Chondrocyte (in vitro differentiated cells): ENCODE data around the gene NF1. TPM values are rescaled to one million over a fixed set of nuclear protein-coding genes. Genes with fewer than 3 reads are reported as not detected.

Source experiments
- DNase-seq: peaks from one replicate; pipeline ENCODE4 v3.0.0; 2021; ENCODE audit warnings: mixed read lengths, low spot score
- H3K27ac Mint-ChIP-seq: one replicate; pipeline ENCODE4 v1.8.0; 2021; ENCODE audit warnings: mild to moderate bottlenecking, moderate library complexity, mixed read lengths; ENCODE audit not compliant: unreplicated experiment
- H3K27me3 Mint-ChIP-seq: 2 replicates; pipeline ENCODE4 v1.8.0; 2021; ENCODE audit warnings: low read depth, mixed read lengths
- H3K36me3 Mint-ChIP-seq: 2 replicates; pipeline ENCODE4 v1.8.0; 2021; ENCODE audit warnings: low read depth, mixed read lengths
- H3K4me1 Mint-ChIP-seq: 2 replicates; pipeline ENCODE4 v1.8.0; 2021; ENCODE audit warnings: low read depth, mild to moderate bottlenecking, mixed read lengths
- H3K4me3 Mint-ChIP-seq: one replicate; pipeline ENCODE4 v1.8.0; 2021; ENCODE audit warnings: mild to moderate bottlenecking, moderate library complexity, mixed read lengths; ENCODE audit not compliant: unreplicated experiment
- H3K9me3 Mint-ChIP-seq: 2 replicates; pipeline ENCODE4 v1.8.0; 2021; ENCODE audit warnings: low read depth, mixed read lengths
- CTCF ChIP-seq: fragments of 200-600 bp; sonication (generic); IDR thresholded peaks from 2 replicates; pipeline ENCODE4 v1.5.0; 2021; ENCODE audit warnings: antibody characterized with exemption, mild to moderate bottlenecking, moderate library complexity
- total RNA-seq: library from RNA; stranded (reverse); gene quantifications from 3 replicates; pipeline ENCODE4 v1.2.1, GENCODE V29; 2021

The NF1 gene
- total RNA-seq, 1 donor from 2014 or later: 48.2 TPM

DNA sequence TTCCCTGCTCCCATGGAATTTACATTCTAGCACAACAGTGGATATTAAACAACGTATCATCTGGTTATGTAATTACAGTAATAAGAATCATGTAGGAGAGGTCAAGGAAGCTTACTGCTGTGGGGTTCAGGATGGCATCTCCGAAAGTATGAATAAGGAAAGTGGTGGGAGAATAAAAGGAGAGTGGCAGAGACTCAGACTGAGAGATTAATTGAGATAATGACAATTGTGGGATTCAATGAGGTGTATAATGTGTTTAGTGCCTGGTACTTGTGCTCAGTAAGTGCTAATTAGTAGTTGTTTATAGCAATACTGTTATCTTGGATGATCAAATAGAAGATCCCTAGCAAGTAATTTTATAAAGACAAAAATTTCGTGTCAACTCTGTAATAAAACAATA is 45.3 kb downstream of the NF1 start:
- Mint-ChIP-seq H3K4me3 (no peak overlapping the region), H3K27ac (no peak overlapping the region), H3K4me1 (peaks cover 7% of the 10 kb centered on the region), H3K9me3 (no peaks in the 10 kb centered on the region), H3K36me3 (peaks cover 9% of the 10 kb centered on the region), H3K27me3 (no peaks in the 10 kb centered on the region)
- DNase-seq: no peak
- TF ChIP-seq CTCF: no peak

- Mint-ChIP-seq H3K27ac (no peak overlapping the region), H3K4me1 (peaks cover 20% of the 10 kb centered on the region), H3K4me3 (no peak overlapping the region), H3K36me3 (peaks cover 6% of the 10 kb centered on the region), H3K27me3 (no peaks in the 10 kb centered on the region), H3K9me3 (no peaks in the 10 kb centered on the region)
- TF ChIP-seq CTCF: no peak
- DNase-seq: no peak
These were observed 49.7 kb downstream of the NF1 start for GRCh38 chr17:31144428-31144827.

- Mint-ChIP-seq H3K4me1 (peaks cover 20% of the 10 kb centered on the region), H3K9me3 (no peaks in the 10 kb centered on the region), H3K27ac (no peak overlapping the region), H3K27me3 (no peaks in the 10 kb centered on the region), H3K4me3 (no peak overlapping the region), H3K36me3 (peaks cover 6% of the 10 kb centered on the region)
- no peak for DNase-seq
- no peak for TF ChIP-seq CTCF
These were observed 50.1 kb downstream of the NF1 start for GRCh38 chr17:31144836-31145235.

DNA sequence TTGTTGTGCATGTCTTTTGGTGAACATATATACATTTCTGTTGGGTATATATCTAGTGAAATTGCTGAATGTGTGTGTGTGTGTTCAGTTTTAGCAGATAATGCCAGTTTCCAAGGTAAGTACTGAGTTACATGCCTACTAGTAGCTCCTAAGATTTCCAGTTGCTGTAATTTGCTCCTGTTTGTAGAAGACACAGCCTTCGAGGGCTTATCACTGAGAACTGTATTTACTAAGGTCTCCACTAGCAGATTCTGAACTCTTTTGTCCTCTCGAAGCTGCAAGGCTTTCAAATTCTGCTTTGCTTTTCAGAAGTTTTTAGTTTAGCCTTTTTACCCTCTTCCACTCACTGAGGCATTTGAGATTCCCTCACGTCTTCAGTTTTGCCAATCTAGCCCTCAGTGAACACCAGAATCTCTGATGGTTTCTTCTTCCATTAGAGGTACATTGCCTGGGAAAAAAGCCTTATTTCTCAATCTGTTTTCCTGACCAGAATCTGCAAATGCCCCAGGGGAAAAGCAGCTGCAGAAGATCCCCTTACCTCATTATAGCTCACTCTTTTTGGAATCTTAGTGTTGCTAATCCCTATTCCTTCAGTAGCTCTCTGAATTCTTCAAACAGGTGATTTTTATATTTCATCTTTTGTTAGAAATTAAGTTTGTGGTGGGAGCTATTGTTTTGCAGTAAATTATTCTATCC is 52.9 kb downstream of the NF1 start:
- no peak overlapping the region for H3K27ac Mint-ChIP-seq
- peaks cover 7% of the 10 kb centered on the region for H3K9me3 Mint-ChIP-seq
- no peak for TF ChIP-seq CTCF

GRCh38 chr17:31148205-31148604 is 53.4 kb downstream of the NF1 start:
- peak overlapping the region; percentile 66 for H3K27ac Mint-ChIP-seq
- H3K27me3 Mint-ChIP-seq: no peaks in the 10 kb centered on the region
- H3K4me3 Mint-ChIP-seq: no peak overlapping the region
- DNase-seq: no peak
- peaks cover 13% of the 10 kb centered on the region for H3K36me3 Mint-ChIP-seq
- peaks cover 11% of the 10 kb centered on the region for H3K9me3 Mint-ChIP-seq
- H3K4me1 Mint-ChIP-seq: peaks cover 13% of the 10 kb centered on the region
- TF ChIP-seq CTCF: no peak

More for the DNA sequence above, 52.9 kb downstream of the NF1 start:
- Mint-ChIP-seq H3K4me3 (no peak overlapping the region), H3K4me1 (peaks cover 13% of the 10 kb centered on the region), H3K27me3 (no peaks in the 10 kb centered on the region), H3K36me3 (peaks cover 12% of the 10 kb centered on the region)
- no peak for DNase-seq
